Astrocyte (in vitro differentiated cells and primary cell): ENCODE results near the gene CSNK2A1. TPM values are rescaled to one million over a fixed set of nuclear protein-coding genes. Genes with fewer than 3 reads are reported as not detected.

Source experiments
- DNase-seq: peaks from one replicate; pipeline ENCODE4 v3.0.0-alpha.2; 2010; ENCODE audit warnings: low read depth
- FAIRE-seq: peaks from 2 replicates; lab custom pipeline; 2011; peaks lifted over from hg19 to GRCh38; lab: Jason Lieb, UNC
- H2AFZ ChIP-seq: 2 replicates; pipeline ENCODE4 v1.6.0; 2012; ENCODE audit warnings: low read depth, low read length, inconsistent platforms
- H3K27ac ChIP-seq: 2 replicates; pipeline ENCODE4 v1.5.1; 2011; ENCODE audit warnings: low read depth, low read length, inconsistent platforms
- H3K27me3 ChIP-seq: 2 replicates; pipeline ENCODE4 v1.6.0; 2011; ENCODE audit warnings: low read length, inconsistent platforms; ENCODE audit not compliant: insufficient read depth
- H3K36me3 ChIP-seq: 2 replicates; pipeline ENCODE4 v1.5.1; 2011; ENCODE audit warnings: low read length, inconsistent platforms; ENCODE audit not compliant: insufficient read depth
- H3K4me1 ChIP-seq: 2 replicates; pipeline ENCODE4 v1.5.1; 2011; ENCODE audit warnings: low read length, inconsistent platforms; ENCODE audit not compliant: insufficient read depth
- H3K4me2 ChIP-seq: 2 replicates; pipeline ENCODE4 v1.6.0; 2012; ENCODE audit warnings: low read length, inconsistent platforms
- H3K4me3 ChIP-seq: 2 replicates; pipeline ENCODE4 v1.5.1; 2011; ENCODE audit warnings: low read depth, mild to moderate bottlenecking, low read length, inconsistent platforms; ENCODE audit not compliant: insufficient read depth
- H3K79me2 ChIP-seq: 2 replicates; pipeline ENCODE4 v1.6.0; 2012; ENCODE audit warnings: mild to moderate bottlenecking, low read length, inconsistent platforms; ENCODE audit not compliant: insufficient read depth
- H3K9ac ChIP-seq: 2 replicates; pipeline ENCODE4 v1.6.0; 2012; ENCODE audit warnings: mild to moderate bottlenecking, low read length, inconsistent platforms
- H3K9me3 ChIP-seq: 2 replicates; pipeline ENCODE4 v1.5.1; 2012; ENCODE audit warnings: low read depth, mild to moderate bottlenecking, low read length, inconsistent platforms; ENCODE audit not compliant: insufficient read depth
- H4K20me1 ChIP-seq: 2 replicates; pipeline ENCODE4 v1.6.0; 2012; ENCODE audit warnings: low read length, inconsistent platforms; ENCODE audit not compliant: insufficient read depth
- H3K27ac Mint-ChIP-seq: one replicate; pipeline ENCODE4 v1.8.0; 2021; ENCODE audit warnings: mild to moderate bottlenecking, mixed read lengths; ENCODE audit not compliant: unreplicated experiment
- H3K27me3 Mint-ChIP-seq: one replicate; pipeline ENCODE4 v1.8.0; 2021; ENCODE audit warnings: low read depth, mixed read lengths; ENCODE audit not compliant: unreplicated experiment
- H3K36me3 Mint-ChIP-seq: one replicate; pipeline ENCODE4 v1.8.0; 2021; ENCODE audit warnings: low read depth, mixed read lengths; ENCODE audit not compliant: unreplicated experiment
- H3K4me1 Mint-ChIP-seq: one replicate; pipeline ENCODE4 v1.8.0; 2021; ENCODE audit warnings: low read depth, mixed read lengths; ENCODE audit not compliant: unreplicated experiment
- H3K4me3 Mint-ChIP-seq: one replicate; pipeline ENCODE4 v1.8.0; 2021; ENCODE audit warnings: mild to moderate bottlenecking, moderate library complexity, mixed read lengths; ENCODE audit not compliant: unreplicated experiment
- H3K9me3 Mint-ChIP-seq: one replicate; pipeline ENCODE4 v1.8.0; 2021; ENCODE audit warnings: mild to moderate bottlenecking, mixed read lengths; ENCODE audit not compliant: unreplicated experiment
- CTCF ChIP-seq: IDR thresholded peaks from 2 replicates; pipeline ENCODE4 v1.5.1; 2011; ENCODE audit warnings: low read depth, mild to moderate bottlenecking, inconsistent platforms, low read length, moderate library complexity; ENCODE audit not compliant: insufficient read depth
- EZH2 ChIP-seq: IDR thresholded peaks from 2 replicates; pipeline ENCODE4 v1.6.1; 2012; ENCODE audit warnings: mild to moderate bottlenecking, low read length, inconsistent platforms; ENCODE audit not compliant: insufficient read depth
- total RNA-seq: library from RNA; stranded (reverse); gene quantifications from 2 replicates; pipeline ENCODE4 v1.2.1, GENCODE V29; 2021

The CSNK2A1 gene
- total RNA-seq, 1 donor from 2014 or later: 226 TPM

GRCh38 chr20:577167-577791 is 33.7 kb upstream of the CSNK2A1 start:
- H3K79me2 ChIP-seq: no peaks in the 10 kb centered on the region
- H3K4me3 Mint-ChIP-seq: no peak overlapping the region
- H3K27ac Mint-ChIP-seq: no peak overlapping the region
- no peaks in the 10 kb centered on the region for H4K20me1 ChIP-seq
- peaks cover 15% of the 10 kb centered on the region for H3K4me1 Mint-ChIP-seq
- peaks cover 8% of the 10 kb centered on the region for H3K27me3 ChIP-seq
- H3K9me3 Mint-ChIP-seq: no peaks in the 10 kb centered on the region
- FAIRE-seq (no peak), DNase-seq (no peak)
- no peaks in the 10 kb centered on the region for H3K9me3 ChIP-seq
- peaks cover 24% of the 10 kb centered on the region for H3K27me3 Mint-ChIP-seq
- no peak overlapping the region for H2AFZ ChIP-seq
- H3K4me2 ChIP-seq: no peak overlapping the region
- H3K36me3 ChIP-seq: no peaks in the 10 kb centered on the region
- TF ChIP-seq CTCF (peak; percentile 20), EZH2 (no peak)
- no peak overlapping the region for H3K9ac ChIP-seq
- no peak overlapping the region for H3K27ac ChIP-seq
- H3K4me1 ChIP-seq: no peaks in the 10 kb centered on the region
- no peak overlapping the region for H3K4me3 ChIP-seq
- H3K36me3 Mint-ChIP-seq: no peaks in the 10 kb centered on the region

- Mint-ChIP-seq H3K27ac (no peak overlapping the region), H3K27me3 (peaks cover 24% of the 10 kb centered on the region), H3K9me3 (no peaks in the 10 kb centered on the region), H3K4me1 (peaks cover 23% of the 10 kb centered on the region), H3K36me3 (no peaks in the 10 kb centered on the region), H3K4me3 (no peak overlapping the region)
- Histone ChIP-seq H3K4me1 (no peaks in the 10 kb centered on the region), H3K4me2 (no peak overlapping the region), H3K27ac (no peak overlapping the region), H3K36me3 (no peaks in the 10 kb centered on the region), H3K79me2 (no peaks in the 10 kb centered on the region), H3K27me3 (peaks cover 8% of the 10 kb centered on the region), H2AFZ (no peak overlapping the region), H3K9ac (no peak overlapping the region), H4K20me1 (no peaks in the 10 kb centered on the region), H3K9me3 (no peaks in the 10 kb centered on the region), H3K4me3 (no peak overlapping the region)
- TF ChIP-seq EZH2: no peak
- TF ChIP-seq CTCF: no peak
- DNase-seq: no peak
- FAIRE-seq: no peak
Observed at GRCh38 chr20:576156-576555, 32.6 kb upstream of the CSNK2A1 start.

GRCh38 chr20:575230-575629 is 31.6 kb upstream of the CSNK2A1 start:
- Histone ChIP-seq H3K9ac (no peak overlapping the region), H3K9me3 (no peaks in the 10 kb centered on the region), H3K79me2 (no peaks in the 10 kb centered on the region), H4K20me1 (no peaks in the 10 kb centered on the region), H3K36me3 (no peaks in the 10 kb centered on the region), H2AFZ (no peak overlapping the region), H3K4me2 (no peak overlapping the region), H3K4me3 (no peak overlapping the region), H3K4me1 (no peaks in the 10 kb centered on the region), H3K27me3 (peaks cover 11% of the 10 kb centered on the region), H3K27ac (no peak overlapping the region)
- no peak for TF ChIP-seq CTCF
- TF ChIP-seq EZH2: no peak
- DNase-seq (no peak), FAIRE-seq (no peak)
- H3K9me3 Mint-ChIP-seq: no peaks in the 10 kb centered on the region
- peaks cover 23% of the 10 kb centered on the region for H3K4me1 Mint-ChIP-seq
- H3K27me3 Mint-ChIP-seq: peaks cover 26% of the 10 kb centered on the region
- no peak overlapping the region for H3K4me3 Mint-ChIP-seq
- H3K36me3 Mint-ChIP-seq: no peaks in the 10 kb centered on the region
- H3K27ac Mint-ChIP-seq: no peak overlapping the region
